Measurements from ENCODE around the gene UBP1. TPM values are rescaled to one million over a fixed set of nuclear protein-coding genes. Genes with fewer than 3 reads are reported as not detected.

The UBP1 gene
- total and polyA plus RNA-seq, 2 donors (not counting 1 experiment from before 2014, with no cell fraction given) = 50.7 to 75.4 TPM

GRCh38 chr3:33426068-33426467, 14.1 kb downstream of the UBP1 start:
- TF ChIP-seq EZH2 (IDR thresholded peaks at IDR 0.05; ENCODE audit: borderline replicate concordance, insufficient read depth, low read depth, low read length, poor library complexity, severe bottlenecking) = no peak
- TF ChIP-seq CTCF (IDR thresholded peaks at IDR 0.05) = no peak
- no peaks in the 10 kb centered on the region for H3K9me3 ChIP-seq (ENCODE audit: control extremely low read depth in 1 of 3, control insufficient read depth in 2 of 3, insufficient read depth in 1 of 3, low read length in 2 of 3)
- H3K4me1 ChIP-seq (ENCODE audit: control insufficient read depth in 2 of 2, insufficient read depth in 2 of 2, low read length in 2 of 2) = peaks cover 10 to 19% of the 10 kb centered on the region in 2 donors
- H3K4me1 Mint-ChIP-seq = peaks cover 36% of the 10 kb centered on the region
- H3K4me2 ChIP-seq (replicated peaks; ENCODE audit: low read depth, low read length, poor library complexity, severe bottlenecking) = no peak overlapping the region
- ChIA-PET CTCF (interaction anchor here (1.2 kb wide), 1 partner anchor 8 kb away, joined by 3 read pairs; no protein-coding TSS in a partner anchor), POLR2A (no interaction called here)
- no peak overlapping the region for H2AFZ ChIP-seq (ENCODE audit: insufficient read depth, low read depth, low read length, poor library complexity, severe bottlenecking)
- ATAC-seq (ENCODE audit: low read depth) (no peak), DNase-seq (no peak)
- no peak overlapping the region for H3K4me3 Mint-ChIP-seq
- H4K20me1 ChIP-seq (ENCODE audit: control insufficient read depth, insufficient read depth, low read length, poor library complexity, severe bottlenecking) = peaks cover 50% of the 10 kb centered on the region
- WGBS (ENCODE audit: insufficient coverage) = no CpG with 5 or more reads among the region's 1 CpG
- no peaks in the 10 kb centered on the region for H3K9me3 Mint-ChIP-seq (ENCODE audit: insufficient read depth)
- no peak overlapping the region for H3K4me3 ChIP-seq (ENCODE audit: control extremely low read depth in 1 of 5, extremely low read depth in 1 of 5, insufficient read depth in 1 of 5, low read depth in 2 of 5, low read length in 4 of 5)
- no peaks in the 10 kb centered on the region for H3K27me3 Mint-ChIP-seq
- intact Hi-C loops (cut with micrococcal nuclease) = no loop called here
- no peak overlapping the region for H3K9ac ChIP-seq (ENCODE audit: low read length)
- H3K36me3 ChIP-seq (replicated peaks in 1 of 2; ENCODE audit: control extremely low read depth in 1 of 2, control insufficient read depth in 1 of 2, extremely low read depth in 1 of 2, insufficient read depth in 2 of 2, low read length in 1 of 2) = peaks cover 9 to 28% of the 10 kb centered on the region in 2 experiments
- no peaks in the 10 kb centered on the region for H3K27me3 ChIP-seq (replicated peaks in 1 of 4; ENCODE audit: control extremely low read depth in 1 of 4, control insufficient read depth in 3 of 4, insufficient read depth in 4 of 4, low read length in 3 of 4)
- H3K27ac ChIP-seq (ENCODE audit: low read length in 2 of 2) = no peak overlapping the region
- no peak overlapping the region for H3K27ac Mint-ChIP-seq
- H3K79me2 ChIP-seq (ENCODE audit: control insufficient read depth, insufficient read depth, low read length) = peaks cover 64% of the 10 kb centered on the region

GRCh38 chr3:33425453-33425852, 14.8 kb downstream of the UBP1 start:
- Histone ChIP-seq H3K4me3 (ENCODE audit: control extremely low read depth in 1 of 5, extremely low read depth in 1 of 5, insufficient read depth in 1 of 5, low read depth in 2 of 5, low read length in 4 of 5) (no peak overlapping the region), H2AFZ (ENCODE audit: insufficient read depth, low read depth, low read length, poor library complexity, severe bottlenecking) (no peak overlapping the region), H3K4me2 (replicated peaks; ENCODE audit: low read depth, low read length, poor library complexity, severe bottlenecking) (no peak overlapping the region), H3K36me3 (replicated peaks in 1 of 2; ENCODE audit: control extremely low read depth in 1 of 2, control insufficient read depth in 1 of 2, extremely low read depth in 1 of 2, insufficient read depth in 2 of 2, low read length in 1 of 2) (peaks cover 9 to 28% of the 10 kb centered on the region in 2 experiments), H3K9ac (ENCODE audit: low read length) (no peak overlapping the region), H3K4me1 (ENCODE audit: control insufficient read depth in 2 of 2, insufficient read depth in 2 of 2, low read length in 2 of 2) (peaks cover 11 to 16% of the 10 kb centered on the region in 2 donors), H3K79me2 (ENCODE audit: control insufficient read depth, insufficient read depth, low read length) (peaks cover 58% of the 10 kb centered on the region), H4K20me1 (ENCODE audit: control insufficient read depth, insufficient read depth, low read length, poor library complexity, severe bottlenecking) (peaks cover 45% of the 10 kb centered on the region), H3K27me3 (replicated peaks in 1 of 4; ENCODE audit: control extremely low read depth in 1 of 4, control insufficient read depth in 3 of 4, insufficient read depth in 4 of 4, low read length in 3 of 4) (no peaks in the 10 kb centered on the region), H3K9me3 (ENCODE audit: control extremely low read depth in 1 of 3, control insufficient read depth in 2 of 3, insufficient read depth in 1 of 3, low read length in 2 of 3) (no peaks in the 10 kb centered on the region), H3K27ac (ENCODE audit: low read length in 2 of 2) (no peak overlapping the region)
- intact Hi-C loops (cut with micrococcal nuclease) = no loop called here
- no peak overlapping the region for H3K4me3 Mint-ChIP-seq
- ChIA-PET CTCF (interaction anchor here (0.7 to 1.2 kb wide), 2 partner anchors 9 to 106 kb away, joined by 3 to 4 read pairs; no protein-coding TSS in a partner anchor), POLR2A (no interaction called here)
- TF ChIP-seq CTCF (IDR thresholded peaks at IDR 0.05) (no peak), EZH2 (IDR thresholded peaks at IDR 0.05; ENCODE audit: borderline replicate concordance, insufficient read depth, low read depth, low read length, poor library complexity, severe bottlenecking) (no peak)
- ATAC-seq (ENCODE audit: low read depth) (no peak), DNase-seq (no peak)
- H3K27ac Mint-ChIP-seq = no peak overlapping the region
- WGBS (ENCODE audit: insufficient coverage) = 100% methylated on average over 2 of the region's 2 CpGs
- no peaks in the 10 kb centered on the region for H3K9me3 Mint-ChIP-seq (ENCODE audit: insufficient read depth)
- peaks cover 35% of the 10 kb centered on the region for H3K4me1 Mint-ChIP-seq
- H3K27me3 Mint-ChIP-seq = no peaks in the 10 kb centered on the region
